Tibial artery (tissue), 4 donors: ENCODE measurements around the gene ARRDC3.

ENCODE experiments used
- DNase-seq, 2 donors: peaks; one replicate each; pipeline ENCODE4 v3.0.0-alpha.2; 2019
- H3K27ac ChIP-seq, 2 donors: fragments of 200-600 bp; sonication (generic) in 1 of 2; 1 replicate in 1 of 2; 2 replicates in 1 of 2; pipeline ENCODE4 v1.5.1; 2018 to 2019; ENCODE audit warnings: mild to moderate bottlenecking in 1 of 2
- H3K27me3 ChIP-seq, 2 donors: fragments of 200-600 bp; sonication (generic) in 1 of 2; one replicate each; pipeline versions ENCODE4 v1.5.1 to v1.6.0; 2016 to 2019
- H3K36me3 ChIP-seq, 3 donors: fragments of 200-600 bp; sonication (generic) in 2 of 3; one replicate each; pipeline ENCODE4 v1.5.1; 2016 to 2019; ENCODE audit warnings: mild to moderate bottlenecking in 2 of 3
- H3K4me1 ChIP-seq, 4 donors: fragments of 200-600 bp; sonication (generic) in 2 of 4; 1 replicate in 3 of 4; 2 replicates in 1 of 4; pipeline ENCODE4 v1.5.1; 2016 to 2019
- H3K4me3 ChIP-seq, 2 donors: fragments of 200-600 bp; sonication (generic) in 1 of 2; 1 replicate in 1 of 2; 2 replicates in 1 of 2; pipeline ENCODE4 v1.5.1; 2018 to 2019; ENCODE audit warnings: mild to moderate bottlenecking in 2 of 2
- H3K9me3 ChIP-seq, 3 donors: fragments of 200-600 bp; sonication (generic) in 1 of 3; one replicate each; pipeline ENCODE4 v1.5.1; 2016 to 2019
- intact Hi-C: fragments of 100-400 bp; cut with DNase I; formaldehyde crosslinking; loops from one replicate; pipeline ENCODE4 v1.15.0; 2023; ENCODE audit warnings: low total_unique reads
- TF ChIP-seq, protein P1 (sequence below), 2 experiments: fragments of 200-600 bp in 1 of 2; fragments of 450-650 bp in 1 of 2; IDR thresholded peaks; one replicate each; pipeline ENCODE4 v1.5.1; 2017 to 2019; ENCODE audit warnings: antibody characterized with exemption in 2 of 2, mild to moderate bottlenecking in 1 of 2, moderate library complexity in 1 of 2

Gene ARRDC3

DNA sequence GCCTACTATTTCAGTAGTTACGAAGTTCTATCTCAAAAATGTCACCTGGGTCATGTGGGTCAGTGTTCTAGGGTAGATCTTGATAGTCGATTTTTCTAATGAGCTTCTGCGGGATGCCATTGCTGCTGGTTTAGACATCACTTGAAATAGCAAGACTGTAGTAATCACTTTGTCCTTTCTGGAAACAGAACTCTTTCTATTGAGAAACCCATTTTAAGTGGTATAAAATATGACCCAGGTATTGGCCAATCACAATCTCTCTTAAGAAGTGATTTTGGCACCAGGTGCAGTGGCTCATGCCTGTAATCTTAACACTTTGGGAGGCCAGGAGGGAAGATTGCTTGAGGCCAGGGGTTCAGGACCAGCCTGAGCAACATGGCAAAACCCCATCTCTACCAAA, 17.6 kb downstream of the ARRDC3 start:
- TF ChIP-seq, protein P1, sequence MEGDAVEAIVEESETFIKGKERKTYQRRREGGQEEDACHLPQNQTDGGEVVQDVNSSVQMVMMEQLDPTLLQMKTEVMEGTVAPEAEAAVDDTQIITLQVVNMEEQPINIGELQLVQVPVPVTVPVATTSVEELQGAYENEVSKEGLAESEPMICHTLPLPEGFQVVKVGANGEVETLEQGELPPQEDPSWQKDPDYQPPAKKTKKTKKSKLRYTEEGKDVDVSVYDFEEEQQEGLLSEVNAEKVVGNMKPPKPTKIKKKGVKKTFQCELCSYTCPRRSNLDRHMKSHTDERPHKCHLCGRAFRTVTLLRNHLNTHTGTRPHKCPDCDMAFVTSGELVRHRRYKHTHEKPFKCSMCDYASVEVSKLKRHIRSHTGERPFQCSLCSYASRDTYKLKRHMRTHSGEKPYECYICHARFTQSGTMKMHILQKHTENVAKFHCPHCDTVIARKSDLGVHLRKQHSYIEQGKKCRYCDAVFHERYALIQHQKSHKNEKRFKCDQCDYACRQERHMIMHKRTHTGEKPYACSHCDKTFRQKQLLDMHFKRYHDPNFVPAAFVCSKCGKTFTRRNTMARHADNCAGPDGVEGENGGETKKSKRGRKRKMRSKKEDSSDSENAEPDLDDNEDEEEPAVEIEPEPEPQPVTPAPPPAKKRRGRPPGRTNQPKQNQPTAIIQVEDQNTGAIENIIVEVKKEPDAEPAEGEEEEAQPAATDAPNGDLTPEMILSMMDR (IDR thresholded peaks at IDR 0.05), result no peak
- Histone ChIP-seq H3K27me3 (no peaks in the 10 kb centered on the region), H3K4me3 (no peak overlapping the region), H3K36me3 (peaks cover 8 to 37% (median 28%) of the 10 kb centered on the region in 3 donors), H3K27ac (no peak overlapping the region), H3K9me3 (no peaks in the 10 kb centered on the region), H3K4me1 (peaks cover 0 to 12% (median 2%) of the 10 kb centered on the region in 4 donors)
- intact Hi-C loops, result no loop called here
- no peak for DNase-seq

DNA sequence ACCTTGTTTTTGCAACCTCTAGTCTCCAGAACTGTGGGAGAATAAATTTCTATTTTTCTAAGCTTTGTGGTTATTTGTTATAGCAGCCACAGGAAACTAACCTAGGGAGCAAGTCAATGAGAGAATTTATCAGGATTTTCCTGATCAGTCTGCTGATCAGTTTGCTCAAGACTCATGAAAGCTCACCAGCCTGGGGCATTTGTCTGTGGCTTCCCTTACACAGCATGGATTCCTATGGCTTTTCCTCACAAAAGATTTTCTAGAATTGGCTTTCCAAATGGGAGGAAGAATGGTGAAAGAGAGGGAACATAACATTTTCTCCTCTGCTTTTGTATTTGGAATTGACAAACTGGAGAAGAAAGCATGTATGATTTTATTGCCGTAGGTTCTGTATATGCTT, 20.2 kb downstream of the ARRDC3 start:
- Histone ChIP-seq H3K27me3 (no peaks in the 10 kb centered on the region), H3K27ac (no peak overlapping the region), H3K9me3 (no peaks in the 10 kb centered on the region), H3K4me3 (no peak overlapping the region), H3K4me1 (no peaks in the 10 kb centered on the region), H3K36me3 (peaks cover 2 to 14% (median 3%) of the 10 kb centered on the region in 3 donors)
- TF ChIP-seq, protein P1 (IDR thresholded peaks at IDR 0.05), result no peak
- intact Hi-C loops, result no loop called here
- no peak for DNase-seq

DNA sequence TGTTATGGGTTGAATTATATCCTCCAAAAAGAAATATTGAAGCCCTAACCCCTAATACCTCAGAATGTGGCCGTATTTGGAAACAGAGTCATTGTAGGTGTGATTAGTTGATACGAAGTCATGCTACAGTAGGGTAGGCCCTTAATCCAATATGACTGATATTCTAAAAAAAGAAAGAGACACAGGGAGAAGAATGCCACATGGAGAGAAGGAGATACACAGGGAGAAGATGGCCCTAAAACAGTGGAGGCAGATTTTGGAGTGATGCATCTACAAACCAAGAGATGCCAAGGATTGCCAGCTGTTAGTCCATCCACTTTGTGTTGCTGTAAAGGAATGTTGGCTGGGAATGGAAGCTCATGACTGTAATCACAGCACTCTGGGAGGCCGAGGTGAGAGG, 21.3 kb downstream of the ARRDC3 start:
- Histone ChIP-seq H3K36me3 (peaks cover 0 to 3% (median 0%) of the 10 kb centered on the region in 3 donors), H3K4me3 (no peak overlapping the region), H3K27me3 (no peaks in the 10 kb centered on the region), H3K27ac (no peak overlapping the region), H3K4me1 (no peaks in the 10 kb centered on the region), H3K9me3 (no peaks in the 10 kb centered on the region)
- TF ChIP-seq, protein P1 (IDR thresholded peaks at IDR 0.05), result no peak
- no peak for DNase-seq
- intact Hi-C loops, result no loop called here

DNA sequence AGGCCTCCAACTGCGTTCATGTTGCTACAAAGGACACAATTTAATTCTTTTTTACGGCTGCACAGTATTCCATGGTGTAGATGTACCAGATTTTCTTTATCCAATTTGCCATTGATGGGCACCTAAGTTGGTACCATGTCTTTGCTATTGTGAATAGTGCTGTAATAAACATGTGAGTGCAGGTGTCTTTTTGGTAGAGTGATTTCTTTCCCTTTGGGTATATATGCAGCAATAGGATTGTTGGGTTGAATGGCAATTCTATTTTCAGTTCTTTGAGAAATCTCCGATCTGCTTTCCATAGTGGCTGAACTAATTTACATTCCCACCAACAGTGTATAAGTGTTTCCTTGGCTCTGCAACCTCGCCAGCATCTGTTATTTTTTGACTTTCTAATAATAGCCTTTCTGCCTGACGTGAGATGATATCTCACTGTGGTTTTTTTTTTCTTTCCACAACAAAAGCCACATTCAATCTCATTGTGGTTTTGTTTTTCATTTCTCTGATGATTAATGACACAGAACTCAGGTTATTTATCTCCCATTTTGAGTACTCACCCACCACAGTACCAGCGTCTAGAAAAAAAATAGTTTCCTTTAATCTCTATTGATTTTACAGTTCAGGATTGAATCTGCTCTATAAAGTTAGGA, 21.9 kb downstream of the ARRDC3 start:
- DNase-seq, result no peak
- H3K27ac ChIP-seq, result no peak overlapping the region
- intact Hi-C loops, result no loop called here

DNA sequence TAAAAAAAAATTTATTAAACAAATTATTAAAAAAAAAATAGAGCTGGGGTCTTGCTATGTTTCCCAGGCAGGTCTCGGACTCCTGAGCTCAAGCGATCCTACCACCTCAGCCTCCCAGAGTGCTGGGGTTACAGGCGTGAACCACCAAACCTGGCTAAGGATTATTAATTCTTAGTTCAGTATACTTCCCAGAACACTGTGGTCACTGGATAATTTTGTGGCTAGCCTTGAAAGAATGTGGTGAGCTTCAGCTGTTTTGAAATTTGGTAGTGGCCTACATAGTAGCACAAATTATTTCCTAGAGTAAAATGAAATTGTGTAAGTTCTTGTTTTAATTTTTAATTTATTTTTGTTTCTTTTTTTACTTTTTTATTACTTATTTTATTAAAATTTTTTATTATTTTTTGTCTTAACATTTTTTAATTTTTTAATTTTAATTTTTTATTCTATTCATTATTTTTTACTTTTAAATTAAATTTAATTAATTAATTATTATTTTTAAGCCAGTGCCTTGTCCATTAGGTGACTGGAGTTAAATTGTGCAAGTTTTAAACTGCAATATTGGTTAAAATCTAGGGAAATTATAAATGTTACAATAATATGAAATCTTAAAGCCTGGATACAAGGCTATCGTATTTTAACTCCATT, 23.0 kb downstream of the ARRDC3 start:
- H3K36me3 ChIP-seq, result no peaks in the 10 kb centered on the region
- H3K4me3 ChIP-seq, result no peak overlapping the region
- no peak overlapping the region for H3K27ac ChIP-seq
- DNase-seq, result no peak
- H3K27me3 ChIP-seq, result no peaks in the 10 kb centered on the region
- intact Hi-C loops, result no loop called here
- TF ChIP-seq, protein P1 (IDR thresholded peaks at IDR 0.05), result no peak
- H3K4me1 ChIP-seq, result no peaks in the 10 kb centered on the region
- H3K9me3 ChIP-seq, result no peaks in the 10 kb centered on the region

More for the DNA sequence above, 21.9 kb downstream of the ARRDC3 start:
- no peak overlapping the region for H3K4me3 ChIP-seq
- no peaks in the 10 kb centered on the region for H3K36me3 ChIP-seq
- TF ChIP-seq, protein P1 (IDR thresholded peaks at IDR 0.05), result no peak
- no peaks in the 10 kb centered on the region for H3K4me1 ChIP-seq
- H3K27me3 ChIP-seq, result no peaks in the 10 kb centered on the region
- H3K9me3 ChIP-seq, result no peaks in the 10 kb centered on the region
